ENCODE data around the gene ANO4.
"Not testable (repeated sequence)": the region's sequence is repeated elsewhere in the genome, so short reads cannot be mapped to it uniquely, and the experiment has no call there.

The ANO4 gene

DNA sequence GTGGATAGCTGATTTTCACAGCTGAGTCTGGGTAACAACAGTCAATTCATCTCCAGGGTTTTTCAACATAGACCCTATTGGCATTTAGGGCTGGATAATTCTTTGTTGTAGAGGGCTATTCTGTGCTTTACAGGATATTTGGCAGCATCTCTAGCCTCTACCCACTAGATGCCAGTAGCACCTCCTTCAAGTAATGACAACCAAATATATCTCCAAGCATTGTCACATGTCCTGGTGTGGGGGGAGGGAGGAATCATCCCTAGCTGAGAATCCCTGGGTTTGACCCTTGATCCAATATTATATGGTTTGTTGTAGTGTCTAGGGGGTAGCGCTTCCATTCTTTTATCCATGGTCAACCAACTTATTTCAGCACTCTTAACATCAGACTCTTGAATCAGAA is 157.2 kb downstream of the ANO4 start:
- no peak for DNase-seq (ENCODE audit: low spot score)

DNA sequence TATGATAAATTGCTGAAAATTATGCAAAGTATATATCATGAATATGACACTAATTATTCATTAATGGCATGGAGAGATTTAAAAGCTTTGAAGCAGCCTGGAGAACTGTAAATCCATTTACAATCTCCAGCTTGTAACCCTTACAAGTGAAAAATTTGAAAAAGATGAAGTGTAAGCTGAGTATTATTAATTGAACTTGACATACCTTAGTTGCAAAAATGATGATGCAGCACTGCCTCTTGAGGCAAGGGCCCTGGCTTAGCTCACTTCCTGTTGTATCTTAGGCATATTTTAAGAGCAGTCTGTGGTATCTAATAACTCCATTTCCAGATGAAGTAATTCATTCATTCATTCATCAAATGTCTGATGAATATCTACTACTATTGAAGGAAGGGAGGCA is 158.6 kb downstream of the ANO4 start:
- DNase-seq (ENCODE audit: low spot score), result no peak

DNA sequence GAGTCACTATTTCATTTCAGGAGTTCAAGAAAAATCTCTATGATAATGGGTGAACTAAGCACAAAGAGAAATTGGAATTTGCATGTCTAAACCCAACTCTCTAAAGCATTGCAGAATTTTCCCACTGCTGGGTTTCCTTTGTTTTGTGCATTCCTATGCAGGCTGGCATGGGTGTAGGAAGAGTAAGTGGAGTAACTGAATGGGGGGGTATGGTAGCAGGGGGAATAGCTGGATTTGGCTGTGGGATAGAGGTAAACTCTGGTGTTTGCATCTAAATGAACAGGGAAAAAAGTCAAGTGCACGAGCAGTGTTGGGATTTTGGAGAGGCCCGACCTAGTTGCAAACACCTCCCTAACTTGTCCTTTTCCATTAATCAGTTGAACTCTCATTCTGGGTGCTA is 159.1 kb downstream of the ANO4 start:
- DNase-seq (ENCODE audit: low spot score), result no peak

DNA sequence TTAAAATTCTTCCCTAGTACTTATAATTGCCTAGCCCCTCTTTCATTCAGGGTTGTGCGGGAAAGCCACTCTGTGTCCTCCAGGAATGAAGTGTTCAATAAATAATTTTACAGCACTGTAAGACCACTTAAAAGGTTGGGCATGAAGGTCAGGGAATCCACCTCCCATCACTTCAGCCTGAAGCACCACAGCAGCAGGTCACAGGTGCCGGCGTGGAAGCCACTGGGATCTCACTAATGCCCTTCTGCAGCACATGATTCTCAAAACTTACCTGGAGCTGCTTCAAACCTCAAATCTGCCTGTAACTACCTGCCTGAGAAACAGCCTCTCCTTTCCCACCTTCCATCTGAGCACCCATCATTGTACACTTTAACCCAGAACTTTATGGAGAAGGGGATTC is 159.5 kb downstream of the ANO4 start:
- DNase-seq (ENCODE audit: low spot score), result no peak

DNA sequence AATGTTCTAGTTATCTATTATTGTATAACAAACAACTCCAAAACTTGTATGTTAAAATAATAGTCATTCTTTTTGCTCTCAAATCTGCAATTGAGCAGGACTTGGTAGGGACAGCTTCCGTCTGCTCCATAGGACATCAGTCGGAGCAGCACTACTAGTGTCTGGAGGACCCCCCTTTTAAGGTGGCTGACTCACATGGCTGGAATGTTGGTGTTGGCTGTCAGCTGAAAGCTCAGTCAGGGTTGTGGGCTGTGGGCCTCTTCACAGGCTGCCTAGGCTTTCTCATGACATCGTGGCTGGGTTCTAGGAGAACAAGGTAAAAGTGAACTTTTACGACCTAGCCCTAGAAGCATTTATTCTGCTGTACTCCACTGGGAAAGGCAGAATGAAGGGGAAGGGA is 160.6 kb downstream of the ANO4 start:
- no peak for DNase-seq (ENCODE audit: low spot score)

DNA sequence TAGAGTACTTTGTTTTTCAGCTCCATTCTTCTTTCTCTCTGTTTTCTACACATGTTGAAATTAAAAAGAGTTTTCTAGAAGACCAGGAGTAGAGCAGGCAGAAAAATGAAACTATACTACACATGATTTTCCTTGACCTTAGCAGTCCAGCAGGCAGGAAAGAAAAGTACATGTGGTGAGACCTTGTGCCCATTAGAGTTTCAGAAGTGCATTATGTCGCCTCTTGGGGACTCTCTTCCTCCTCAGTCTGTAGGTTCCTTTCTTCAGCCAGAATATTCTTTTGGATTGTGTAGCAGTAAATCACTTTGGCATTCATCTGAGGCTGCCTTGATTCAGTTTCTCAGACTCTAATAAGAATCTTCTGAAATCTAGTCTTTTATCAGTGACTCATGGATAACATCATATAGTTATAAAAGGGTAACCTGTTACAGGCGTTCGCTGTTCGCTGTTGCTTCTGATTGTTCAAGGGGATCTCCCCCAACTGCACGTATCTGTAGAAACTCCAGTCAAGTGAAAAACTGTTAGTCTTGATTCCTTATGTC is 161.8 kb downstream of the ANO4 start:
- DNase-seq (ENCODE audit: low spot score), result no peak

DNA sequence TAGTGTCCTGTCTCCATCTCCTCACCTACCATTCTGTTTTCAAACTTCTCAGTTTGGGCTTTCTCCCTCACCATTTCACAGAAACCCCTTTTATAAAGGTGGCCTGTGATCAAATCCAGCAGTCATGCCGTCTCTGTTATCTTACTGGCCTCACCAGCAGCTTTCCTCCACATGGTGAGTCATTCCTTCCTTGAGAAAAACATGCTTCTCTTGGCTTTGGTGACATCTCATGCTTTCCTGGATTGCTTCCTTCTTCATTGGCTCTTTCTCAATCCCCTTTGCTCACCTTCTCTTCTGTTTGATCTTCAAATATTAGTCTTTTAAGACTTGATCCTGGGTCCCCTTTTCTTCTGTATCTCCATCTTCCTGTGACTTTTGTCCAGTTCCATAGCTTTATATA is 164.9 kb downstream of the ANO4 start:
- no peak for DNase-seq (ENCODE audit: low spot score)

DNA sequence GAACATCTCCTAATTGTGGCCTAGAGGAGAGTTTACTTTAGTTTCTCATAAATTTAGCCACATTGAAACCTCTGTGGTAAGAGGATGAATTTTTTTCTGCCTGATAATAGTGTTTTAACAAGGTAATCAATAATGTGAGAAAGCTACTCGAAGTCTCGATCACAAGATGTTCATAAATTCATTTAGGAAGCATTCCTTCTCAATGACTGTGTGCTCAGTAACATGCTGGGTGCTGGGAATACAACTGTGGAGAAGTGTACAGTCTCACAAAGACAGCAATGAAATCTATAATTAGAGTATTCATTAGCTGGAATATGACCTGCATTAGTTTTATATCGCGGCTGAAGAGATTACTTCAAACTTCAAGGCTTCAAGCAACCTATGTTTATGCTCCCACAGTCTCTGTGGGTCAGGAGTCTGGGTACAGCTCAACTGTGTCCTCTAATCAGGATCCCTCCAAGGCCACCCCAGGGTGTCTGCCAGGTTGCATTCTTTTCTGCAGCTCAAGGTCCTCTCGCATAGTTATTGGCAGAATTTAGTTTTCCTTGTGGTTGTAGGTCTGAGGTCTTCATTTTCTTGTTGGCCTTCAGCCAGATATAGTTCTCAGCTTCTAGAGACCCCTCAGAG is 167.6 kb downstream of the ANO4 start:
- DNase-seq (ENCODE audit: low spot score), result no peak

DNA sequence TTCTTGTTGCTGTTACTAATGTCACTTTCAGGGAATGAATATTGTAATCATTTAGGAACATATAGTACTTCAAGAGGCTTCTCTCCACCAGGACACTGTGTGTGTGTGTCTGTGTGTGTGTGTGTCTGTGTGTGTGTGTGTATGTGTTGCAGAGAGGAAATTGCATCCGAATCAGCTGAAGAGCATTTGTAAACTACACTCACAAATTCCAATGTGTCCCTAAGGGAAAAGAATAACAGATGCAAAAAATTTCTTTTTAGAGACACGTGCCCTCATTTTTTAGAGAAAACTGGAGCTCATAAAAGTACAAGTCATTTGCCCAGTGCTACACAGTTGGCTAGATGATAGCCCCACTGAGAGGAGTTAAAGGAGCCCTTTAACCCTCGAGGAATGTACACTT is 168.8 kb downstream of the ANO4 start:
- no peak for DNase-seq (ENCODE audit: low spot score)

DNA sequence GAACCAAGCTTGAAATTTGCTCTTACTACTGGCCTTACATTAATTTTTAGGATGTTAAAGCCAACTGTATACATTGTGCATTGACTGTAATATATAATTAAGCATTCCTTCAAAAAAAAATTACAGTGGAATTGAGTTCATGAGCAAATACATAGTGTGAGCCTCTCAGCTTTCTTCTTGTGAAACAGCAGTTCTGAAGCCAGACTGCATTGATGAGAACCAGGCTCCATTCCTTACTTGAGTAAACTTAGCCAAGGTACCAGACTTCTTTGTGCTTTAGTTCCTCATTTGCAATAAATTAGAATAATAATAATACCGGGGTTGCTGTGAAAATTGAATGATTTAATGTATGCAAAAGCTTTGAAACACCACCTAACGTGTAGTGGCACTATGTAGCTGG is 169.5 kb downstream of the ANO4 start:
- DNase-seq (ENCODE audit: low spot score), result no peak

DNA sequence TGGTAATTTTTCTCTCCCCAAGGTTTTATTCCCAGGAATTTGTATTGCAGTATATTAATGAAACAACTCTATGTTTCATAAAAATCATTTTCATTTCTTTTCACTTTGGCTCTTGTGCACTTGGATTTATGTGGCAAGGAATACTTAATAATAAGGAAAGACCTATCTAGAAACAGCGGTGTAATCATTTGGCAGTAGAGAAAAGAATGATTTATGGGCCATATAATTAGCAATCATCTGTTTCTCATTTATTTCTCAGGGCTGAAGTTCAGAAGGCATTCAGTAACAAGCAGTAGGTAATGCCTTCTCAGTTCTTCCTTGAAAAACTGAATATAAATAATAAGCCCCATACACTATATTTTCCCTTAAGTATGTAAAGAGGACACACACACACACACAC is 172.6 kb downstream of the ANO4 start:
- no peak for DNase-seq (ENCODE audit: low spot score)

DNA sequence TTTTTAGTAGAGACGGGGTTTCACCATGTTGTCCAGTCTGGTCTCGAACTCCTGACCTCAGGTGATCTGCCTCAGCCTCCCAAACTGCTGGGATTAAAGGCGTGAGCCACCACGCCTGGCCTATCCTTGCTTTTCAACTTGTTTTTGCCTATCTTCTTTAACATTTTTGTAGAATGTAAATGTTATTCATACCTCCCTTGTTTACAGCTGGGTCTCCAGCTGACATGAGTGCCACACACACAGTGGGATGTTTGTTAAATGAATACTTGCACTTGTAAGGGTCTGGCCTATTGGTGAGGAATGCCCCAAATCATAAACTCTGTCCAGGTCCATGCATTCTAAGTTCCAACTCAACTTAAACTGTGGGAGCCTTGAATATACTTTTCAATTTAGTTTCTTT is 176.3 kb downstream of the ANO4 start:
- no peak for DNase-seq (ENCODE audit: low spot score)

DNA sequence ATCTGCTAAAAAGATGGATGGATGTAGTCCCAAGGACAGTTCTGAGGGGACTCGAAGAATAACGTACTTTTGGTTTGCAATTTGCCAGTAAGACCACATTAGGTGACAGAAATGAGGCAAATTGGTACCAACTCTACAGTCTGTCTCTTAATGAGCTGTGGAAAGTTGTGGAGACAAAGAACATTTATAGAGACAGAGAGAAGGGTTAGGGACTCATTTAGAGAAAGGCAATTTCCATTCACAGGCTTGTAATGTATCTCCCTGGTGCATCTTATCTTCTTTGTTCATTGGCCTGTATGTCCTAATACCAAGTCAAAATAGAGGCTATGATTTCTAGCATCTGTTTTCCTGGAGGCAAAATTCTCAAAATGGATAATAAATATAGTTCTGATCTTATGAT is 177.5 kb downstream of the ANO4 start:
- no peak for DNase-seq (ENCODE audit: low spot score)

DNA sequence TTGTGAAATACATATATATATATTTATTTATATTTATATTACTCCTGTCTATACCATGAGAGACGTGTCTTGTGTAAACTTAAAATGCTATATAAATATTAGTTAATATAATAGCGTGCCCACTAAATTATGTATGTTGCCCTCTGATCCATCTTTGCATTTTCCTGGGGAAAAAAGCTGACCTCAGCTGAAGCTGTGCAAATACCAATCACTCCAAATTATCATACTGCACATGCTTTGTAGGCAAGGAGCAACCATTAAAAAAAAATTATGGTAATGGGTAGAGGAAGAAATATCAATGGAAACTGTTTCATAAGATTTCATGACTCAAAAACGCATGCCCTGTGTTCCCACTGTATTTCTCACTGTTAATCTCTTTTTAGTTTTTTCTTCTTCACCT is 179.8 kb downstream of the ANO4 start:
- DNase-seq (ENCODE audit: low spot score), result no peak

DNA sequence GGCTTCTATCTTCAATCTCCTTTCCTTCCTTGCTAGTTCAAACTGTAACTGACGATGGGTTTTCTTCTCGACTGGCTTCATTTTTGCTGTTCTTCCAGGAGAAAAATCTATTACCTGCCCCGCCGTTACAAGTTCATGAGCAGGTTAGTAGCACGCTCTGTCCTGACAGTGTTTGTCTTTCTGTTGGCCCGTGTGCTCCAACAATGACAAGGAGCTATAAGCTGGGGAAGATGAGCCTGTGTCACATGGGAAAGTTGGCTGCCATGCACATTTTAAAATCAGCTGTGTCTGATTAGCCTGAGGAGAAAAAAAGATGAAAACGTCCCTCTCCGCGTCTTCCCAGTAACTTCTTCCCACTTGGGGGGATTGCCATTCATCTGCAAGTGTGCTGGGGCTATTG is 180.2 kb downstream of the ANO4 start:
- DNase-seq (ENCODE audit: low spot score), result no peak

DNA sequence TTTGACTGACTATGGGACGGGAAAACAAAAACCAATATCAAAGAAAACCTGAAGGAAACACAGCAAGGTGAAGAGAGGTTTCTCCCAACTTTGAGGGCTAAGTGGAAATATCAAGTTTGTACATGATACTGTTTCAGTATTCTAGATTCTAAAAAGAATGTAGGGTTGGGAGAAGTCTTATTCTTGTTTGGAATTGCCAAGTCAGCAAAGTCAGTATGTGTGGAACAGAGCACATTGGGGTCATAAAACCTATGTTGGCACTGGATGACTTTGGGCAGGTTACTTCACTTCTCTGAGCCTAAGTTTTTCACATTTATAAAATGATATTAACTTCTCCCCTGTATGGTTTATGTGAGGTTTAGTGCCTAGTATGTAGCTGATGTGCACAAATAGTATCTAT is 182.2 kb downstream of the ANO4 start:
- no peak for DNase-seq (ENCODE audit: low spot score)

DNA sequence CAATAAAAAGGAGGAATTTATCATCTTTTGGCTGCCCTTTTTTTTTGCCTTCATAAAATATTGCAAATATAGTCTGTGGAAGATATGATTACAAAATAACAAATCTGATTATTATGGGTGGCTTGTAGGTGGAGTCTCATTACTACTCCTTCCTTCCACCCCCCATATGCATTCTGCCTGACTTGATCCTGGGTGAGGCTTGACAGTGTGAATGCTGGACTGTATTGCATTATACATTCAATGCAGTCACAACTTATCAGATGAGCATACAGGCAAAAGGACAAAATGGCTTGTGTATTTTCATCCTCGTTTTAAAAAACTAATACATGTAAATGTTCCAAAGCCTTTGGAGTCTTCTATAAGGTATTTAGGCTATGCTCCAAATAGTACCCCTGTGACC is 186.3 kb downstream of the ANO4 start:
- no peak for DNase-seq (ENCODE audit: low spot score)

DNA sequence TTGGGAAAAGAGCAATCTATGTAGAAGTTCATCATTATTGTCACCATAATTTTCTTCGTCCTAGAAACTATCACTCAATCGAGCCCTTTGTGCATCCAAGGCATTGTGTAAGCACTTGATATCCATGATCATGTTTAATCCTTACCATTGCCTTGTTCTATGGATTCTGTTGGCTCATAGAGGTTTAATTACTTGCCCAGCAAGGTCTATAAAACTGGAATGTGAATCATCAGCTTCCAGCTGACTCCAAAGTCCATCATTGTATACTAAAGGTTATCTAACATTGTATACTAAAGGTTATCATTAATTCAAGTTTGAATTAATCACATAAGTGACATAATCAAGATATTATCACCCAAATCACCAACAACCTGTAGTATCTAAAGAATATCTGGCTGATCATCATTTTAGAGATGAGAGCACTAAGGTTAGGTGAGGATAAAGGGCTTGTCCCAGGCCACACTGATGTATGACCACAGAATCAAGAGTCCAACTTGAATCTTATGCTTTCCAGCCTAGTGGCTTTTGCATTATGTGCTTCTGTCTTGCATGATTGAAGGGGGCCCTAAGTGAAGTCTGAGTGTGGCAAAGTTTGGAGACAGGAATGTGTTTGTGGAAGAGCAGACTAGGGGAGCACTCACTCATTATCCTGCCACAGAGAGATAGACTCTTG is 188.1 kb downstream of the ANO4 start:
- DNase-seq (ENCODE audit: low spot score), result no peak

DNA sequence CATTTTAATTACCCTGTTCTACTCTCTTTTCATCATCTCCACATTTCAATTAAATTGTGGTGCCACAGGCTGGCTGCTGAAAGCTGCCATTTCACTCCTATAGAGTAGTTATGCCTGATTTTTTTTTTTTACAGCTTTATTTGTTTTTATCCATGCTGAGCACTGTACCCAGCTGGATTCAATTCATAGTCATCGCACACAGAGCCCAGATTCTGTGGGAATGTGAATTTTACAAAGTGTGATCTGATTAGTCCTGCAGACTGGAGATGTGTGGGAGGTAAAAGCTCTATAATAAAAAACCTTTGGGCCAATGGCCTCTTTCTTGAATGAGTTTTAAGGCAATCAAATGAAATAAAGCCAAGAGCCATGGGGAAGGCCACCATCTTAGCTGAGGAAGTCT is 190.2 kb downstream of the ANO4 start:
- DNase-seq (ENCODE audit: low spot score), result no peak

DNA sequence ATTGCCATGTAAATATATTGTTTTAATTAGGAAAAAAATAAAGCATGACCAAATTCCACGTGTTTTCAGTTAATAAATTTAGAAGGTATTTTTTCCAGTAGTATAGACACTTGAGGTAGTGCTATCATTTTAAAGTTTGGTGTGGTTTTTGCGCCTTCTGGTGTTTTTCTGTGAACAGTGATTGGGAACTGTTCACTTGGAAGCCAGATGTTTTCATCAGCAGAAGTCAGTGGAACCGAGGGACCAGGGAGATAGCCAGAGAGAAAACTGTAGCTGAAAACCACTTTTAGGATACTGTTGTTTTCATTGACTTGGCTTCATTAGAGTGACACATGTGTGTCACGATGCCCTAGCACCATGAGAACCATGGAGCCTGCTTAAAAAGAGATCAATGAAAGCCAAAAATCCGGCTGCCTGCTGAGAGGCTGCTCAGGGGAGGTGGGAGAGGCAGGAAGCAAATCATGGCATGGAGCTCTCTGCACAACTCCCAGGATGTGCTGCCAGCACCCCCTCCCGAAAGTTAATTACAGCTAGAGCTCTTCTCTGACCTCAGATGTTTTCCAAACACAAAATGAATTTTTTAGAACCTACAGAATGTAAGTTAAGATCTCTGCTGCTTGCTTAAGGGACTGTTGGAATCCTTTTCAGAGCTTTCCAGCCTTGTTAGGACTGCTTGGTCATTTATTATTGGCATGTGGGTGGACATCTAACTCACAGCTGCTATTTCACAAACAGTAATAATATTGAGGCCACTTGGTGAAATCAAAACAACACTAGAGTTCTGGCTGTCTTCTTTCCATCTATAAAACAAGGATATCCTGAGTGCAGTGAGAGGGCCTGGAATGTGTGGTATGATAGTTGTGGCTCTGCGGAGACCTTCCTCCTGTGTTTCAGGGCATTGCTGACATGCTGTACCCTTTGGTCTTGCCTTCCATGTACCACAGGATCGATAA is 192.3 kb downstream of the ANO4 start:
- no peak for DNase-seq (ENCODE audit: low spot score)

DNA sequence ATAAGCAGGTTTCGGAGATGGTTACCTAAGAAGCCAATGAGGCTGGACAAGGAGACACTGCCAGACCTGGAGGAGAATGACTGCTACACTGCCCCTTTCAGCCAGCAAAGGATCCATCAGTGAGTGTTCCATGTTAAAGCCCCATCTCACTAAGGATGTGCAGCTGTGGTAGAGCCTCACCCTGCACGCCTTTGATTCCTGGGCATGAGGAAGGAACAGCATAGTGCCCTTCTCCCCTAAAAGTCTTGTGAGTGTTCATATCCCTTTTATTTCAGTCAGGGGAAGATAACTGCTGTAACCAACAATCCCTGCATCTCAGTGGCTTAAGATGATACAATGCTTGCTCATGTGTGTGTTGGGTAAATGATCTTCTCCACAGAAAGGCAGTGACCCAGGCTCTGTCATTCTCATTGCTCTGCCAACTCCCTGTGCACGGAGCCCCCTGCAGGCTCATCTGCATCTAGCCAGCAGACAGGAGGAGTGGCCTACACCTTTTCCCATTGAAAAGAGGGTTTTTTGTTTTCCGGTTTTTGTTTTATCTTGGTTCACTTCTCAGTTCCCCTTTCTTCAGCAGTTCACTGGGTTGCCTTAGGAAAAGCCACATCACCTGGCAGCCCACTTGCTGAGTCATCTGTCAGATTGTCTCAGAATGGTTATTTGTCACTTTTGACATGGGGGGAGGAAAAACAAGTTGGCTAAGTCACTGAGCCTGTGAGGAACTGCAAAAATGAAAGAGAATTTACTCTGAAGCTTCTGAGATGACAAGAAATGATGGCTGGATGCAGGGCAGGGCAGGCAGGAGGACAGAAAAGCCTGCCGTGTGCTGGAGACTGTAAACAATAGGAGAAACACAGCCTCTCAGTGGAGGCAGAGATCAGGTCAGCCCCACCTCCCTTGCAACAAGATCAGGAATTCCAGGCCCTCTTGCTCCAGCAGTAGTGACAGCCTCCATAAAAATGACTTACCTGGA is 193.3 kb downstream of the ANO4 start:
- no peak for DNase-seq (ENCODE audit: low spot score)

DNA sequence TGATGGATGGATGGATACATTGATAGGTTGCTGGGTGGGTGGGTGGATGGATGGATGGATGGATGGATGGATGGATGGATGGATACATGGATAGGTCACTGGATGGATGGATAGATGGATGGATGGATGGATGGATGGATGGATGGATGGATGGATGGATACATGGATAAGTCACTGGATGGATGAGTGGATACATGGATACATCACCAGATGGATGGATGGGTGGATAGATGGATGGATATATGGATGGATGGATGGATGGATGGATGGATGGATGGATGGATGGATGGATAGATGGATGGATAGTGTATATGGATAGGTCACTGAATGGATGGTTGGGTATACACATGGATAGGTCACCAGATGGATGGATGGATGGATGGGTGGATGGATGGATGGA is 194.9 kb downstream of the ANO4 start:
- not testable (repeated sequence) for DNase-seq (ENCODE audit: low spot score)
